NCI-H524 (cell line): ENCODE results near the gene OR52H1.

Experiments used
- DNase-seq, 2 experiments: peaks; one replicate each; lab custom pipeline; 2025; lab: John Stamatoyannopoulos, UW

Gene OR52H1

DNA sequence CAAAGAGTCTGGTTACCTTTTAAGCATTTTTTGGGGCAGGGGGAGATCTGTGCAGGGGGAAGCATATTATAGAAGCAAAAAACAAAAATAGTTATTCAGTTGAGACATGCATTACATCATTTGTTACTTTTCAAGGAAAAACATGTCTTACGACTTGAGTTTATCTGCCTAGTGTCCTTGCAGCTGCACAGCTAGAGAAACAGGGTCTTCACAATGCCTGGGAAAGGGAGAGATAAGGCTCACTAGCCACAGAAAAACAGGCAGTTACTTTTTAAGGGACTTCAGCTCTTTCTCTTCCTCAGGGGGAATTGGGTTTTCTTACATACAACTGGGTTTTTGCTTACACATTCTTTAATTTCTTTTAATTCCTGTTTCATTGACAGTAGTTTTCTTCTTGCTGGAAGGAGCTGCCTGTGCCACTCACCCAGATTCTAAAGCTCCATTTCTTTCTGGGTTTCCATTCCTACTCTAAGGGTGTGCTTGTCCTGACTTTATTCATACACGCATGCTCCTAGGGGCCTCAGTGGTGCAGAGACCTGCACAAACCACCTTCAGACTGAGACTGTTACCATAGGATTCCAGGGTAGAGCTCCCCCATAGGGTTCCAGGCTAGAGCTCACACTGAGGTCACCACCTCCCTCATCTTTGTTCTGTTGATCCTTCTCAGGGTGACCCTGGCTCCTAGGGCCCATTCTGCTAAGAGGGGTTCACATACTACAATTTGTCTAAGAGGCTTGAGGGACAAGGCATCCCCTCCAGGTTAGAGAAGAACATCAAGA lies 17.1 kb downstream of the OR52H1 start:
- DNase-seq: no peak

DNA sequence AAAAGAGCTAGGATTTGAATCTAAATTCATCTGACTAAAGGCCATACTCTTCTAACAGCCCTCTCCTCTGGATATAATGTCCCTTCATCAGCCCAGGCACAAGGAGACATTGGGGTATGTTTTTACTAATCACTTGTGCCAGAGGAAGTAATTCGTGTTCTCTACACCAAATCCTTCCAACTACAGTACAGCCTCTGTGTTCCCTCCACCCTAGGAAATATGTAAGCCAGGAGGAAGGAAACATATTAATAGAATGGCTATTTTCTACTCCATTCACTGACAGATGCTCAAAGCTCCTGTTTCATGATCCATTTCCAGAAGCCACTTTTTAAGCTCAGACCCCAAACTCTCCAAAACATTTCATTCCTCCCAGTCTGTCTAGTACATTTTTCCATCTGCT lies 19.8 kb downstream of the OR52H1 start:
- no peak for DNase-seq

DNA sequence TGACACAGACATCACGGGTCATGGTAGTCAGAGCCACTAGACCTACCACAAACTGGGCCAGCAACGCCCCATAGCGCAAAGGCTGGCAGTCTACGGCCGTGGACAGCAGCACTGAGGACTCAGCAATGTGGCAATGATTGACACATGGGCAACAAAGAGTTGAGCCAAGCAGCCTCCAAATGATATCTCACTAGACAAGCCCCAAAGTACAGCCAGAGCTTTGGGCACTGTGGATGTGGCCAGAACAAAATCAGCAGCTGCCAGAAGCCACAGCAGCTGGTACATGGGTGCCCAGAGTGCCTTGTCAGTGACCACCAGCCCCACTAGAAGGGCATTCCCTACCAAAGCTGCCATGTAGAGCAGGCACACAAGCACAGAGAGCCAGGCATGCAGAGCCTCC lies 20.6 kb downstream of the OR52H1 start:
- DNase-seq: no peak

DNA sequence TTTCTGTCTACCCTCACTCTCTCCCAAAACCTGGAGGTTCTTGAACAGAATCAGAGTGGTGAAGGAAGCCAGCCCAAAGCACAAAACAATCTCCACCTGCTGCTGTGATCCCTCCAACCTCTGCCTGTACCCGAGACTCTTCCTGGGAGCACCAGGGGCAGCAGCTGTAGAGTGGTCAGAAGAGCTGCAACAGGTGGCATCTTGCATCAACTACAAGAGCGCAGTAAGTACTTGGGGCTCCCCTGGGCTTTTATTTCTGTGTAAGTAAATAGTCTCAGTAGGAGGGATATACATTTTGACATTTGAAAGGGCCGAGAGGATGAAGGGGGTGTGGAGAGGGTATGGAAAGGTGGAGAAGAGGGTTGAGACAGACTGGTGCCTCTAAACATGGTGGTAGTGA lies 23.6 kb downstream of the OR52H1 start:
- no peak for DNase-seq

DNA sequence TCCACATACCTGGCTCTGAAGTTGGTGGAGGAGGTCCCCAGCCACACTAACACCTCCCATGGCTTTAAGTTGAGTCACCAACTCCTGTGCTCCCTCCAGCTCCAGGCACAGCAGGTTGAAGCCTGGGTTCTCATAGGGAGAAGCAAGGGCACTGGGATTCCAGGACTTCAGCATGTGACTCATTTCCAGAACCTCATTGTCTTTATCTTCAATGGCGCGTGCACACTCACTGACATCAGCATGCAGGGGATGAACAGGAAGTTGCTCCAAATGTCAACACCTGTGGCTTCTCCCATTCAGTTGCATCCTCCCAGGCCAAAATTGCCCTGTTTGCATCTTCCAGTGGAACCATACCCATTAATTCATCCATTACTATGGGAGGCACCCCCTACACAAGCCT lies 26.0 kb downstream of the OR52H1 start:
- DNase-seq: no peak

DNA sequence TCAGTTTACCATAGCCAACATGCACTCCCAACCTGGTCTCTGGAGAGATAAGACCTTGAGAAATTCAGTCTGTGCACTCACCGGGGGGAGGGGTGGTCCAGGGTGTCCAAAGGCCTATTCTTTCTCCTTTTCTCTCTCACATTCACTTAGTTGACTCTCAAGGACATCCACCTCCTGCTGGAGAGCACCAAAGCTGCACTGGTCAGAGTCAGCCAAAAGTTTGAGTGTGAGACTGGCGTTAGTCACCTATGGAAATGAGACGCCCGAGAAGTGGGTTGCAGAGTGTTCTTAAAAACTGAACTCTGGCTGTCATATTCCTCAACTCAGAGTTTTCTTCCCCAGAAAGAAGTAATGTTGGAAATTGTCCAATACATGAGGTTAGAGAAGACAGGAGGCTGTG lies 26.8 kb downstream of the OR52H1 start:
- no peak for DNase-seq

DNA sequence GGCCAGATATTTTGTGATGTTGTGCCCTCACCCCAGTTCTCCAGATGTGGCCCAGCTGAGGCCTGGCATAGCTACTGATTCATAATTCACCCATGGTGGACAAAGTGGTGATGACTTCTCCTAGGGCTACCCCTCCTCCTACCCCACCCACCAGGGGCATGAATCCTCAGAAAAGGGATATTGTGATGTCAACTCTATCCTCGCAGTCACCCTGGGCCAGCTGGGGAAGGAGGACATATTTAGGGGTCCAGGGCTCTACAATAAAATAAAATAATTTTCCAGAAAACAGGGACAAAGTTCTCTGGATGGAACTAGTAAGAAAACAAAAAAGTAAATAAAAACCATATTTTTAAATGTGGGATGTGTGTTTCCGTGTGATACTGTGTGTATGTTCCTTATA lies 31.7 kb downstream of the OR52H1 start, which contains the start of gene UBQLNL:
TSS of gene UBQLNL (minus strand) at position 101 of the 400 bp plus-strand sequence. CDS start 258 bp downstream, outside the sequence.
- DNase-seq: no peak

DNA sequence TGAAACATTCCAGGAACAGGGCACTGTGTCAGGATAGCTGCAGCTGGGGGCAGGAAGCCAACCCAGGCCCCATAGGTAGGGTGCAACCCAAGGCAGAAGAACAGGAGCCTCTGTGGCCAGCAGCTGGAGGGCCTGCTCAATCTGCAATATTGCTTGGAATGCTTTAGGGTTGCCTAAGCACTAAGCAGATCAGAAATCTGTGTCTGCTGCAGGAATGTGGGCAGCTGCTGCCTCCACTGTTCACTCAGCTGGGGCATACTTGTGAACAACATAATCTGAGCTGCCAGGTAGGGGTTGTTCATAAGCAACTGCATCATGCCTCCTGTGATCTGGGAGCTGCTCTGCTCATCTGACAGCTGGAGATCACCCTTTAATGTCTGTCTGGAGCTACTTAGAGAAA lies 33.5 kb downstream of the OR52H1 start:
- DNase-seq: no peak

DNA sequence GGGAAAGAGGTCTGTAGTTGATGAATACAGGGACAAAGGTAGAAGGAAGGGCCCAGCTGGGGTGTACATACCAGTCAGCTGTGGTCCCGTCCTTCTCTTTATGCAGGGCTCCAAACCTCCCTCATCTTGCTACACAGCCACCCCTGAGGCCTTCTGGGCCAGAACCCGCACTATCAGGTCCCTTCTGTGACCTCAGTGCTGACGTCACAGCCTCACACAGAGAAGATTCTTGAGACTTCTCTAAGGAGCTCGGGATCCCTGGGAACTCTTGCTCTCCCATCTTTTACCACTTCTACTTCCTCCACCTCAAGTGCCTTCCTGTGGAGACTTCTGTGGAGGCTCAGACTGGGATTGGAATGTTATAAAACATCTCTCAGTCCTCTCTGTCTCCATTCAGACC lies 38.5 kb downstream of the OR52H1 start, which contains the start of gene UBQLN3:
TSS of gene UBQLN3 (minus strand) at position 155 of the 400 bp plus-strand sequence. CDS start 399 bp downstream, outside the sequence.
- DNase-seq: no peak

DNA sequence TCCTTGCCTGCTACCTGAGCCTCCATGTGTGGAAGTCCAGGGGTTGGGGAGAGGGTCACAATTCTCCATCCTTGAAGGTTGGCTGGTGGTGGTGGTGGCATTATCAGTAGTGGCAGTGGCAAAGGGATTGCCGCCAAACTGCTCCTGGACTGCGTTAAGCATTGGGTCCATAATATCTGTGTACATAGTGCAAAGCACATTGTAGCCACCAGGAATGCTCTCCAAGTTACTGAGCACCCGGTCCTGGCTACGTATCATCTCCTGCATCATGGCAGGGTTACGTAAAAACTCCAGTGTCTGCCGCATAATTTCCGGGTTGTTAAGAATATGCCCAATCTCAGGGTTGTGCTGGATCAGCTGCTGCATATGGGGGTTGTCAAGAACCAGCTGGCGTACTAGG lies 39.7 kb downstream of the OR52H1 start:
- no peak for DNase-seq

DNA sequence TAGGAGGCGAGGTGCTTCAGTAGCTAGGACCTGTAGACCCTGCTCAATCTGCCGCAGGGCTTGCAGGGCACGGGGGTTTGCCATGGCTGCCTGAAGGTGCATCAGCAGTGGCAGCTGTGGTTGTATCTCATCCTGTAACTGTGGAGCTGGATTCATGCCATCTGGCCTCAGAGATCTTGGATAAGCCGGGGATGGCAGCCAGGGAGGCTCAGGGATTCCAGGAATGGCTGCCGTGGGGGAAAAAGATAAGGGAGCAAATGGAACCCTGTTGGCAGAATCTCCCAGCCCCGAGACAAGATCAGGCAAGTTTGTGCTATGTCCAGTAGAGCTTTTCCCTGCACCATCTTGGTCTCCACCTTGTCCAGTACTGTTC lies 40.4 kb downstream of the OR52H1 start:
- DNase-seq: peak in 1 of 2 experiments; percentile 52

DNA sequence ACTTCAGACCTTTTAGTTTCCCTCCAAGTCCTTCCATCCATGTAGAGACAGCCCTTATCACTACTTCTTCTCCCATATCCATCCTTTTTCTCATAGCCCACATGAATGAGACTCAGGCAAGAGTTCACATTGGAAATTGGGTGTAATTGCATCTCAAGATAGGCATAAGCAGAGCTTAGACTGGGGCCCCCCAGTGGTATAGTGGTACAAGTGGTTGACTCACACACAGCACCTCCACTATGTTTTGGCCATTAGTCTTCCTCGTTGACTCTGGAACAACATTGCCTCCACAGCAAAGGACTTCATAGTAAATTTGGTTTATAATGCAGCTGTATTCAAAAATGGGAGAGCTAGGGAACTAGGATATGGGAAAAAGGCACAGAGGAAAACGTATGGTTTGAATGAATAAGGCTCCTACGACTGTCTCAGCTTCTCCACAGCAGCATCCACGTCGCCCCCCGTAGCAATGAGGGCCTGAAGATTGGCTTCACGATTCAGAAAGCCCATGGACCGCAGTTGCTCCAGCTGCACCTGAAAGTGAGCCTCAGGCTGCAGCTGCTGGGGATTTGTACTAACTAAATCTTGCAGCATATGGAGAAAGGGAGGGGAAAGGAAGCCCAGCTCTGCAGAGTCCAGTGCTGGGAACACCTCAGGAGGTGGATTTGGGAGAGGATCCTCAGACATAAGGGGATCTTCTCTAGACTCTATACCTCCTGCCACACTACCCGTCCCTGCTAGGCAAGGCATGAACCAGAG lies 41.0 kb downstream of the OR52H1 start:
- peak in 1 of 2 experiments; percentile 50 for DNase-seq

DNA sequence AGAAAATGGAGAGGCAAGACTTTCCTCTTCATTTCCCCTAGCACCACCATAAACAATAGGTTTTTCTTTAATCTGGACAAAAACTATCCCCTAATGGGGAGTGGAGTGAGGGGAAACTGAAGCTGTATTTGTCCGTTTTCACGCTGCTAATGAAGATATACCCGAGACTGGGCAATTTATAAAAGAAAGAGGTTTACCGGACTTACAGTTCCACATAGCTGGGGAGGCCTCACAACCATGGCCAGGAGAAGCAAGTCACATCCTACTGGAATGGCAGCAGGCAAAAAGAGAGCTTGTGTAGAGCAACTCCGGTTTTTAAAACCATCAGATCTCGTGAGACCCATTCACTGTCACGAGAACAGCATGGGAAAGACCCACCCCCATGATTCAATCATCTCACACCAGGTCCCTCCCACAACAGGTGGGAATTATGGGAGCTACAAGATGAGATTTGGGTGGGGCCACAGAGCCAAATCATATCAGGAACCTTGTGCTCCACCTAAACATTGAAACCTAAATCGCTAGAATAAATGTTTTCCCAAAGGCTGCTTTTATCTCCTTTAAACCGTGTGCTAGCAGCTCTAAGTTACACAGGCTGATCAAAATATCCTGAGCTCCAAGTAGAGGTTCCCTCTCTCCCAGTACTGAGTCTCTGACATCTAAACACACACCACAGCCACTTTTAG lies 42.8 kb downstream of the OR52H1 start:
- DNase-seq: no peak

DNA sequence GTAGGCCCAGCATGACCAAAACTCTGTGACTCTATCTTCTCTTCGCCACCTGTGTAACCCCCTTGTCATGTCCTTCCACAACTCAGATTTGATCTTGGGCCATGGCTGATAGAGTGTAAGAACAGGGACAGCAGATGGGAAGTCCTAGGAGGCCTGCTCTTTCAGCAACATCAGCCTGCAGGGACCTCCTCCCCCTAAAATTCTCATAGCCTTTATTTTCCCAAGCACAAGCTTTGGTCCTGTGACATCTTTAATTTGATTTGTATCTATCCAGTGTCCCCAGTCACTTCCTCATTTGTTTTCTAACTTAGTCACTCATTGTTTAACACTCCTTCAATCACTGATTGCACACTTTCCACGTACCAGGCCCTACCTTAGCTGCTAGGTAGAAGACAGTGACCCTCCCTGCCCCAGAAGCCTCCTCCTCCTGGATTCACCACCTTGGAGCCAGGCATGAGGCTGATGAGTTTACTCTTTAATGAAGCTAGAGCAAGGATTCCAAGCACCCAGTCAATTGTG lies 43.9 kb downstream of the OR52H1 start:
- DNase-seq: no peak

DNA sequence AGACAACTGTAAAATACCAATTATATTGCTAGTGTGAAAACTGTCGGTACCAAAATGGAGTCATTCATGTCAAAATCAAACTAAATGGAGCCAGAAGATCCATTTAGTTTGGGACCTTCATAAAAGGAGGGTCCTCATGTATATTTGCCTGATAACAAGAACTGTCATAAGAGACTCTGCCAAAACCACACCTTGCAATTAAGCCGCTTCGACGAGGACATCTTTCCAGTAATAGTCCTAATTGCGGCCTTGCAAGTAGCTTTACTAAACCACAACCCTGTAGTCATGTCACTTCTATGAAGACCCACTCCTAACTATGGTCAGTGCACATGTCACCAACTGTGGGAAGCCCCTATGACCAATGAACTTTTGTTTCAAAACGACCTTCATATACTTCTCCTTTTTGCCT lies 47.9 kb downstream of the OR52H1 start:
- DNase-seq: no peak

DNA sequence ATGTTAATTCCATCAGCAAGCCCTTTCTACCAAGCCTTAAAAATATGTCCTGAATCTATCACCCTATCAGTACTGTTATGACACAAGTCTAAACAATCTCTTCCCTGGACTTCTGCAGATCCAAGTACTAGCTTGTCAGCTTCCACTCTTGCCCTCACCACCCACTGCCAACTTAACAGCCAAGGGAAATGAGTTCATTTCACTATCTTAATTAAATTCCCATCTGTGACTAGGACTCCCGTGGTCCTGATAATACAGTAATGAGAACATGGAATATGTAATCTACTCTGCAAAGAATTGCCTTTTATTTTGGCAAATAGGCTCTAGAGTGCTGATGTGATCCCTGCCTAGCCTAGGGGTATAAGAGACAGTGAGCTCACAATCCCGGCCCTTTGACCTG lies 48.7 kb downstream of the OR52H1 start:
- DNase-seq: no peak
